Brain microvascular endothelial cell (primary cell): ENCODE measurements around the gene PTPRN2.

Source experiments
- DNase-seq: peaks from one replicate; pipeline ENCODE4 v3.0.0-alpha.2; 2020
- H3K27ac ChIP-seq: fragments of 250-450 bp; sonication (Bioruptor Pico); 2 replicates; pipeline ENCODE4 v1.5.1; 2020; ENCODE audit warnings: mild to moderate bottlenecking, moderate library complexity
- H3K27me3 ChIP-seq: fragments of 250-450 bp; sonication (Bioruptor Pico); replicated peaks from 2 replicates; pipeline ENCODE4 v1.5.1; 2020; ENCODE audit warnings: mild to moderate bottlenecking
- H3K36me3 ChIP-seq: fragments of 250-450 bp; sonication (Bioruptor Pico); replicated peaks from 2 replicates; pipeline ENCODE4 v1.5.1; 2020; ENCODE audit warnings: mild to moderate bottlenecking
- H3K4me3 ChIP-seq: 2 replicates; pipeline ENCODE4 v1.5.1; 2011; ENCODE audit warnings: low read depth, mild to moderate bottlenecking, control low read depth, low read length, moderate library complexity
- in situ Hi-C: cut with HindIII; loops from 2 replicates; pipeline ENCODE4 v1.10.0; 2017; ENCODE audit warnings: low sequenced_read_pairs, low pct_ligation_motif_present
- TF ChIP-seq, protein P1 (sequence below): IDR thresholded peaks from 2 replicates; pipeline ENCODE4 v1.5.1; 2011; ENCODE audit warnings: low read depth, mild to moderate bottlenecking, moderate library complexity, low read length, control low read depth, inconsistent platforms; ENCODE audit errors: missing control alignments

The PTPRN2 gene

DNA sequence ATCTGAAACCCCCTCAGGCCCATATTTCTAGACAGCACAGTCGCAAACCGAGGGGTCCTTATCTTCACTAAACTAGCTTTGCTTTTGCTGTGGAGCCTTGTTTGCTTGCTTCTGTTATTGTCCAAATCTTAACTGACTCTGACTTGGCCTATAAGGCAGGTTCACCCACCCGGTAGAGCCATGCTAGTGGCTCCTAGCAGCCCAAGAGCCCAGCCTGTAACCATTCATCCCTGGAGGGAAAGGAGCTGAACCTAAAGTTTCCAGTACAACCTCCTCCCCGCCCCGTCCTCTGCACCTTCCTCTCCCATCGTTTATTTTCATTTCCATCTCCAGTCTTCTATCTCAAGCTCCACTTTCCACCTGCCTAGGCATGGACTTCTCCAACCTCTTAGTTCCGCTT is 345.7 kb downstream of the PTPRN2 start:
- no peak for DNase-seq
- no peaks in the 10 kb centered on the region for H3K36me3 ChIP-seq
- no peaks in the 10 kb centered on the region for H3K27me3 ChIP-seq
- TF ChIP-seq, protein P1, sequence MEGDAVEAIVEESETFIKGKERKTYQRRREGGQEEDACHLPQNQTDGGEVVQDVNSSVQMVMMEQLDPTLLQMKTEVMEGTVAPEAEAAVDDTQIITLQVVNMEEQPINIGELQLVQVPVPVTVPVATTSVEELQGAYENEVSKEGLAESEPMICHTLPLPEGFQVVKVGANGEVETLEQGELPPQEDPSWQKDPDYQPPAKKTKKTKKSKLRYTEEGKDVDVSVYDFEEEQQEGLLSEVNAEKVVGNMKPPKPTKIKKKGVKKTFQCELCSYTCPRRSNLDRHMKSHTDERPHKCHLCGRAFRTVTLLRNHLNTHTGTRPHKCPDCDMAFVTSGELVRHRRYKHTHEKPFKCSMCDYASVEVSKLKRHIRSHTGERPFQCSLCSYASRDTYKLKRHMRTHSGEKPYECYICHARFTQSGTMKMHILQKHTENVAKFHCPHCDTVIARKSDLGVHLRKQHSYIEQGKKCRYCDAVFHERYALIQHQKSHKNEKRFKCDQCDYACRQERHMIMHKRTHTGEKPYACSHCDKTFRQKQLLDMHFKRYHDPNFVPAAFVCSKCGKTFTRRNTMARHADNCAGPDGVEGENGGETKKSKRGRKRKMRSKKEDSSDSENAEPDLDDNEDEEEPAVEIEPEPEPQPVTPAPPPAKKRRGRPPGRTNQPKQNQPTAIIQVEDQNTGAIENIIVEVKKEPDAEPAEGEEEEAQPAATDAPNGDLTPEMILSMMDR = no peak
- H3K4me3 ChIP-seq = no peak overlapping the region
- H3K27ac ChIP-seq = no peak overlapping the region
- in situ Hi-C loops = no loop called here

DNA sequence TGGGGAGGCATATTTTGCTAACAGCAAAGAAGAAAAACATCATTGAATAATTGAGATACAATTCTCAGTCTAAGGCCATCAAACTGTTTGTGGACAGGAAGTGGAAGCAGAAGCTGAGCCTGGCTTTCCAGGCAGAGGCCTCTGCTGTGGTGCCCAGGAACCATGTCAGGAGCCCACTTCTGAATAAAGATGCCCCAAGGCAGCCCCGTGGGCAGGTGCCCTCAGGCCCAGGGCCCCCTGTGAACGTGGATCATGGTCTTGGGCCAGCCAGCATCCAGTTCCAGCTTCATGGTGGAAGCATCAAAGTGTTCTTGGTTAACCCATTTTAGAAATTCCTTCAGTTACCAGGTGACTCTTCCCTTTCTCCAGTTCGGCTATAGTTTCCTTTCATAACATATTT is 346.8 kb downstream of the PTPRN2 start:
- H3K27ac ChIP-seq = no peak overlapping the region
- H3K36me3 ChIP-seq = no peaks in the 10 kb centered on the region
- no peak for DNase-seq
- no peaks in the 10 kb centered on the region for H3K27me3 ChIP-seq
- H3K4me3 ChIP-seq = no peak overlapping the region
- TF ChIP-seq, protein P1 = no peak
- in situ Hi-C loops = no loop called here

DNA sequence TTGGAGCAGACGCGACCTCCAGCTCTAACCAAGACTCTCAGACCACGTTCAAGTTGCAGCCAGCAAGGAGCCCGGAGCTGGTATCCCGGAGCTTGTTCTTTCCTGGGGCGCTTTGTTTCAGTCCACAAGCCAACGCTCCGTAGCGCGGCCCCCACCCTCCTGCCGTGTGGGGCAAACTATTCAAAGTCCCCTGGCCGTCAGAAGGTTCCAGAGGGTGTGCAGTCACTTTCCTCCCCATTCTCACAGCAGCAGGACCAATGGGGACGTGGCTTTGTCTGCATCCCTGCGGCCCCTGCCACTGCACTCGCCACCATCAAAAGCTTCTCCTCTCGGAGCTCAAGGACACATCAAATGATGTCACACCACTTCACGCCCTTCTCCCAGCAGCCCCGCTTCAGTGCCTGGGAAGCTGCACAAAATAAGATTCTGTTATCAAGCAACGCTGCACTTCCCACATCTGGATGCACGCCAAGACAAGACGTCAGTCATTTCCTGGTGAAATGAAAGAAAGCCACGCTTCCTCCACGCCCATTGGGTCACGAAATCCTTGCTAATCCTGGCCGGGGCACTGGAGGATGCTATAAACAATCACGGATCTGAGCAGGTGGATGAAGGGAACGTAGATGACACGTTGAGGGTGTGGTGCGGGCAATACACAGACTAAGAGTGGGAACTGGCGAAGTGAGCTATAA is 348.2 kb downstream of the PTPRN2 start:
- H3K27me3 ChIP-seq = no peaks in the 10 kb centered on the region
- H3K4me3 ChIP-seq = no peak overlapping the region
- TF ChIP-seq, protein P1 = no peak
- no peak for DNase-seq
- in situ Hi-C loops = no loop called here
- no peak overlapping the region for H3K27ac ChIP-seq
- no peaks in the 10 kb centered on the region for H3K36me3 ChIP-seq

DNA sequence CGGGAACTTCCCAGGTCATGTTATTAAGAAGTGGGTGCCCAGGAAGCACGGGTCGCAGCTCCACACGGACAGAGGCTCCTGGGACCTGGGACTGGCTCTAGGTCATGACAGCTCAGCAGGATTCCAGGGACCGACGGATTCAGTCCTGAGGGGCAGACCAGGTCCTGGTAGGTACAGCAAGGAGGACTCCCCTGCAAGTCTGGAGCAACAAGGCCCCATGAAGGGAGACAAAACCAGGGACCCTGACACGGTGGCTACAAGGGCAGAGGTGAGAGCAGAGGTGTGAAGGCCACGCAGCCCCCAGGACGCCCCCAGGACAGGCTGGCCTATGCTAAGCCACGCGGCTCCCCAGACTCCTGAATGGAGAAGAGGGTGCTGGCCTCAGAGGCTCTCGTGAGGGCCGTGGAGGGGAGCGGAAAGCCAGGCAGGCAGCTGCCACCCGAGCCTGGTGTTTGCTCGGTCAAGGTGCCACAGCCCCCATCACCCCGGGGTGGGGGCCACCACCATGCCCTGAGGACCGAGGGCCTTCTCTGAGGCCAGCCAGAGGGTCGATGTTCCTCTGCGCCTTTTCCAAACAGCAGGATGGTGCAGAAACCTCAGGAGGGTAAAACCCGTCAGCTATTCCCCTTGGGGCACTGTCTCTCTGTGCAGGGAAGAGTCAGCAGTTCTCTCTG is 348.9 kb downstream of the PTPRN2 start:
- no peak for DNase-seq
- no peak overlapping the region for H3K27ac ChIP-seq
- TF ChIP-seq, protein P1 = no peak
- H3K4me3 ChIP-seq = no peak overlapping the region
- H3K36me3 ChIP-seq = no peaks in the 10 kb centered on the region
- no peaks in the 10 kb centered on the region for H3K27me3 ChIP-seq
- in situ Hi-C loops = no loop called here

DNA sequence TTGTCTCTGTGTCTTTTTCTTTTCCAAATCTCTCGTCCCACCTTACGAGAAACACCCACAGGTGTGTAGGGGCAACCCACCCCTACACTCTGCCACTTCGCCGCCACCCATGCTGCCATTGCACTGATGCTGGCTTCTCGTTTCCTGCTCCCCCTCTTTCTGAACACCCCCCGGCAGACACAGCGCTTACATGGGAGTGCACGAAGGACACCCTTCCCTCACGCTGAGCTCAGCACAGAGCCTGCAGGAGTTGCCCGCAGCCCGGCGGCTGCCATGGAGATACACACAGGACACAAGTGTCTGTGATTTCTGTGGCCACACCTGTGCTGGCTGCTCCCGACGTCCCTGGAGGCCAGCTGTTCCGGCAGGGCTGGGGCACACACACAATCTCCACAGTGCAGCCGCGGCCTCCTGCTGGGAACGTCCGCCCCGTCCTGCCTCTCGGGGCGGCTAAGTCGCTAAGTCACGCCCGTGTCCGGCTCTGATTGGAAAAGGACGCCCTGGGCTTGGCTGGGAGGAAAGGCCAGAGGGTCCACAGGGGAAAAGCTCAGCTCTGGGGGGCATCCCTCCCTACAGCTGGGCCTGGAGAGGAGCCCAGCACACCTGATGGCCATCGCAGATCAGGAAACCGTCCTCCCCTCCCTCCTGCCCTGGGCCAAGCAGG is 349.8 kb downstream of the PTPRN2 start:
- in situ Hi-C loops = no loop called here
- Histone ChIP-seq H3K4me3 (no peak overlapping the region), H3K27me3 (no peaks in the 10 kb centered on the region), H3K36me3 (no peaks in the 10 kb centered on the region), H3K27ac (no peak overlapping the region)
- TF ChIP-seq, protein P1 = no peak
- DNase-seq = no peak
